Kidney epithelial cell (primary cell): ENCODE measurements around the gene PGAP1. TPM values are rescaled to one million over a fixed set of nuclear protein-coding genes. Genes with fewer than 3 reads are reported as not detected.

Experiments
- total RNA-seq: library from RNA; depleted of rRNA; stranded (reverse); fragments of >200 nt; gene quantifications from 2 replicates; pipeline ENCODE4 v1.2.3, GENCODE V29; 2015

Gene PGAP1
- total RNA-seq, 1 donor from 2014 or later, result 5.3 TPM

Other genes starting within 250 kb of the PGAP1 start
- 36.9 and 37.6 TPM in 2 replicates for gene GTF3C3, start 127.0 kb downstream of the PGAP1 start, total RNA-seq
- 0.13 TPM in 1 of 2 replicates, not detected in the other for gene C2orf66, start 117.4 kb downstream of the PGAP1 start, total RNA-seq